ENCODE measurements around the gene TUBG2. TPM values are rescaled to one million over a fixed set of nuclear protein-coding genes. Genes with fewer than 3 reads are reported as not detected.

TUBG2 gene
- total RNA-seq, result 13.0 and 15.7 TPM in 2 replicates

GRCh38 chr17:42659079-42659931 lies at the start of gene TUBG2:
TUBG2 (plus strand) TSS chr17:42659284; CDS start chr17:42659504, 220 bp downstream.

GRCh38 chr17:42676424-42677011 lies 17.4 kb downstream of the TUBG2 start, which contains the start of gene PLEKHH3:
PLEKHH3 (minus strand) TSS chr17:42676994; CDS start chr17:42676563, 431 bp downstream.

GRCh38 chr17:42681976-42682721 lies 23.1 kb downstream of the TUBG2 start, which contains the start of gene CNTNAP1:
CNTNAP1 (plus strand) TSS chr17:42682531; CDS start chr17:42682830, 299 bp downstream.

Small RNA genes lying within 50 kb of the gene (small RNA-seq; reads per million reads assigned to genes)
- not detected for gene MIR6780A

Other genes starting within 250 kb of the TUBG2 start
- gene CAVIN1, start 236.0 kb upstream of the TUBG2 start, total RNA-seq, result 218 and 464 TPM in 2 replicates
- 49.5 and 67.9 TPM in 2 replicates for gene ATP6V0A1, start 200.4 kb upstream of the TUBG2 start, total RNA-seq
- 34.2 and 34.9 TPM in 2 replicates for gene NAGLU, start 123.0 kb upstream of the TUBG2 start, total RNA-seq
- gene HSD17B1, start 106.4 kb upstream of the TUBG2 start, total RNA-seq, result 3.1 and 5.5 TPM in 2 replicates
- gene COASY, start 97.1 kb upstream of the TUBG2 start, total RNA-seq, result 20.4 and 27.2 TPM in 2 replicates
- gene MLX, start 92.2 kb upstream of the TUBG2 start, total RNA-seq, result 20.0 and 33.5 TPM in 2 replicates
- 2.3 and 4.3 TPM in 2 replicates for gene PSMC3IP, start 81.6 kb upstream of the TUBG2 start, total RNA-seq
- 79.7 and 106 TPM in 2 replicates for gene RETREG3, start 49.9 kb upstream of the TUBG2 start, total RNA-seq
- gene TUBG1, start 49.6 kb upstream of the TUBG2 start, total RNA-seq, result 12.6 and 40.2 TPM in 2 replicates
- 18.1 and 29.1 TPM in 2 replicates for gene PLEKHH3, start 17.7 kb downstream of the TUBG2 start, total RNA-seq
- 0.54 and 0.79 TPM in 2 replicates for gene CCR10, start 22.6 kb downstream of the TUBG2 start, total RNA-seq
- gene CNTNAP1, start 23.2 kb downstream of the TUBG2 start, total RNA-seq, result 0.87 and 3.1 TPM in 2 replicates
- 11.4 and 16.9 TPM in 2 replicates for gene EZH1, start 85.8 kb downstream of the TUBG2 start, total RNA-seq
- gene RAMP2, start 101.9 kb downstream of the TUBG2 start, total RNA-seq, result 0.79 TPM in 1 of 2 replicates, not detected in the other
- gene VPS25, start 114.2 kb downstream of the TUBG2 start, total RNA-seq, result 58.5 and 77.0 TPM in 2 replicates
- 0.33 and 0.39 TPM in 2 replicates for gene WNK4, start 121.3 kb downstream of the TUBG2 start, total RNA-seq
- gene COA3, start 139.4 kb downstream of the TUBG2 start, total RNA-seq, result 55.4 and 63.7 TPM in 2 replicates
- 0.79 TPM in 1 of 2 replicates, not detected in the other for gene CNTD1, start 139.6 kb downstream of the TUBG2 start, total RNA-seq
- 71.1 and 81.1 TPM in 2 replicates for gene BECN1, start 165.0 kb downstream of the TUBG2 start, total RNA-seq
- gene PSME3, start 174.1 kb downstream of the TUBG2 start, total RNA-seq, result 67.5 and 83.7 TPM in 2 replicates
- gene AOC2, start 185.3 kb downstream of the TUBG2 start, total RNA-seq, result 0.79 and 1.1 TPM in 2 replicates
- under 0.01 TPM in 2 replicates for gene AOC3, start 191.9 kb downstream of the TUBG2 start, total RNA-seq
- gene G6PC1, start 241.5 kb downstream of the TUBG2 start, total RNA-seq, result not detected in 2 replicates